Measurements from ENCODE around the gene TEC.
A peak's percentile ranks its signal among the peaks of the same experiment; 100 is the strongest.

TEC gene

GRCh38 chr4:48114412-48114811 lies 155.2 kb downstream of the TEC start:
- no peak for DNase-seq

GRCh38 chr4:48112017-48112667 lies 157.5 kb downstream of the TEC start:
- DNase-seq, result no peak

GRCh38 chr4:48110452-48110978 lies 159.1 kb downstream of the TEC start:
- DNase-seq, result no peak

GRCh38 chr4:48109413-48110263 lies 160.0 kb downstream of the TEC start:
- DNase-seq, result peak; percentile 38

GRCh38 chr4:48108309-48109073 lies 161.1 kb downstream of the TEC start:
- no peak for DNase-seq

GRCh38 chr4:48105230-48105629 lies 164.4 kb downstream of the TEC start:
- no peak for DNase-seq

GRCh38 chr4:48103483-48104139 lies 166.0 kb downstream of the TEC start:
- DNase-seq, result no peak

GRCh38 chr4:48102303-48102702 lies 167.3 kb downstream of the TEC start:
- no peak for DNase-seq

GRCh38 chr4:48100256-48100655 lies 169.4 kb downstream of the TEC start:
- no peak for DNase-seq

- DNase-seq, result no peak
These were observed 174.2 kb downstream of the TEC start for GRCh38 chr4:48095441-48095840.

GRCh38 chr4:48093991-48094416 lies 175.6 kb downstream of the TEC start:
- DNase-seq, result no peak

- no peak for DNase-seq
These were observed 179.0 kb downstream of the TEC start for GRCh38 chr4:48090621-48091020.

GRCh38 chr4:48085821-48086589 lies 183.6 kb downstream of the TEC start:
- no peak for DNase-seq
